Measurements from ENCODE around the gene TOGARAM2.
A peak's percentile ranks its signal among the peaks of the same experiment; 100 is the strongest.

DNA sequence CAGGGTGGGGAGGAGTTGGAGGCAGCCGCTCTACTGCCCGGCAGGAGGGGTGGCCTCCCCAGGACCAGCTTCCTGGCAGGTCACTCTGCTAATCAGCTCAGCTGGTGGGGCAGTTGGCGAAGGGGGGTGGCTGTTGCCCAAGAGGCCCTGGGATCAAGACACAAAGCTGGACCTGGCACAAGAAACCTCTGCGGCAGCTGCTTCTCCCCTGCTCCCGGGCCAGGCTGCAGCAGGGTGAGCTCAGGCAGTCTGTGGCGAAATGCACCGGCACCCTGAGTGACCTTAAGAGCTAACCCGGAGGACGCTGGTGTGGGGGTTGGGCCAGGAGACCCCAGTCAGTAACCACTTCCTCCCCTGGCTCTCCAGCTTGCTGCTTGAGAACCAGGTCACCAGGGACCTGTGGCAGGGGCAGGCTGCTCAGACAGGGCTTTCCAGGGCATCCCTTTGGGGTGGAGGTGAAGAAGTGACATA is 31.1 kb downstream of the TOGARAM2 start:
- TF ChIP-seq, protein P1, sequence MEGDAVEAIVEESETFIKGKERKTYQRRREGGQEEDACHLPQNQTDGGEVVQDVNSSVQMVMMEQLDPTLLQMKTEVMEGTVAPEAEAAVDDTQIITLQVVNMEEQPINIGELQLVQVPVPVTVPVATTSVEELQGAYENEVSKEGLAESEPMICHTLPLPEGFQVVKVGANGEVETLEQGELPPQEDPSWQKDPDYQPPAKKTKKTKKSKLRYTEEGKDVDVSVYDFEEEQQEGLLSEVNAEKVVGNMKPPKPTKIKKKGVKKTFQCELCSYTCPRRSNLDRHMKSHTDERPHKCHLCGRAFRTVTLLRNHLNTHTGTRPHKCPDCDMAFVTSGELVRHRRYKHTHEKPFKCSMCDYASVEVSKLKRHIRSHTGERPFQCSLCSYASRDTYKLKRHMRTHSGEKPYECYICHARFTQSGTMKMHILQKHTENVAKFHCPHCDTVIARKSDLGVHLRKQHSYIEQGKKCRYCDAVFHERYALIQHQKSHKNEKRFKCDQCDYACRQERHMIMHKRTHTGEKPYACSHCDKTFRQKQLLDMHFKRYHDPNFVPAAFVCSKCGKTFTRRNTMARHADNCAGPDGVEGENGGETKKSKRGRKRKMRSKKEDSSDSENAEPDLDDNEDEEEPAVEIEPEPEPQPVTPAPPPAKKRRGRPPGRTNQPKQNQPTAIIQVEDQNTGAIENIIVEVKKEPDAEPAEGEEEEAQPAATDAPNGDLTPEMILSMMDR (IDR thresholded peaks at IDR 0.05 in 4 of 5, conservative IDR thresholded peaks at IDR 0.05 in 1 of 5), result no peak
- peak; percentile 35 to 49 for TF ChIP-seq POLR2A (IDR thresholded peaks at IDR 0.05)
